HCT116 (cell line): Measurements from ENCODE around the gene ACYP2.

ENCODE experiments used
- EZH2phosphoT487 ChIP-seq: fragments of 200-600 bp; IDR thresholded peaks from 2 replicates; pipeline ENCODE4 v1.6.1; 2018; ENCODE audit warnings: antibody characterized with exemption, borderline replicate concordance
- POLR2A ChIP-seq: IDR thresholded peaks from 2 replicates; pipeline ENCODE4 v1.7.0; 2011; ENCODE audit warnings: borderline replicate concordance; ENCODE audit not compliant: insufficient read depth, insufficient read length; ENCODE audit errors: extremely low read depth
- RAD21 ChIP-seq: IDR thresholded peaks from 2 replicates; pipeline ENCODE4 v1.6.1; 2012; ENCODE audit warnings: low read depth, mild to moderate bottlenecking
- SIN3A ChIP-seq: IDR thresholded peaks from 2 replicates; pipeline ENCODE4 v1.6.1; 2012; ENCODE audit warnings: low read depth
- SP1 ChIP-seq: IDR thresholded peaks from 2 replicates; pipeline ENCODE4 v1.6.1; 2012; ENCODE audit warnings: low read depth
- SRF ChIP-seq: IDR thresholded peaks from 2 replicates; pipeline ENCODE4 v1.6.1; 2012; ENCODE audit warnings: low read depth
- TF ChIP-seq, protein P1 (sequence below): IDR thresholded peaks from 2 replicates; pipeline ENCODE4 v1.6.1; 2012
- TF ChIP-seq, protein P2 (sequence below), 3 experiments: fragments of 200-600 bp in 1 of 3; sonication (generic) in 1 of 3; IDR thresholded peaks in 2 of 3; conservative IDR thresholded peaks in 1 of 3; 2 replicates each; pipeline ENCODE4 v1.5.1; 2012 to 2017; ENCODE audit warnings: low read depth in 2 of 3, low read length in 2 of 3, antibody characterized with exemption in 1 of 3, borderline replicate concordance in 1 of 3, control low read depth in 1 of 3, mild to moderate bottlenecking in 1 of 3, mixed read lengths in 1 of 3, mixed run types in 1 of 3, moderate library complexity in 1 of 3; ENCODE audit not compliant: insufficient read depth in 1 of 3

DNA sequence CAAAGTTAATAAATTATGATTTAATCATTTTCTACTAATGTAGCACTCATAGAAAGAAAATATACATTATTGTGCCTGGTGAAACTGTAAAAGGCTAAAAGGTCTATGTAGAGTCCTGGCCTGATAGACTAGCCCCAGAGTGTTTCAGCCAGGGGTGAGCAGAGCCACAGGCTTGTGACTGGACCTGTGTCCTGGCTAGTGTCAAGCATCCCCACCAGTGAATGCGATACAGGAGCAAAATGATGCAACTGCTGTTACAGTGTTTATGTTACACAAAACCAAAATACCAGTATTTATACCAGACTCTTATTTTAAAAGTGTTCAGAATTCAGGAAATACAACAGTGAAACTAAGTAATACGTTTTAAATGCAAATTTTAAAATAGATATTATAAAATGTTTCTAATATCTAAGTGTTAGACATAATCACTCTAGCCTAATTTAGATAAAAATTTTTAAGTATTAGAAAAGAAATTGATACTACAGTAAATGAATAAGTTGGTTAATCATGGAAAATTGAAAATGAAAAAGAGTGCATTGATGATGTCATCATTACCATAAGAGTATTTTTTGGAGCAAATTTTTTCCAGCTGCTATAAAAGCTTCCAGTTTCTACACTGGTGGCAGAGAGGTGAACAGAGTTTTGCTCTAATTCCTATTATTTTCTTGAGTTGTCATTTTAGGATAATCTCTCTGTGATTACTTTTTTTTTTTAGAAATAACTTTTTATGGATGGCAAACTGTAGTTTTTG lies 146.8 kb downstream of the ACYP2 start:
- TF ChIP-seq, protein P1, sequence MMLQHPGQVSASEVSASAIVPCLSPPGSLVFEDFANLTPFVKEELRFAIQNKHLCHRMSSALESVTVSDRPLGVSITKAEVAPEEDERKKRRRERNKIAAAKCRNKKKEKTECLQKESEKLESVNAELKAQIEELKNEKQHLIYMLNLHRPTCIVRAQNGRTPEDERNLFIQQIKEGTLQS: no peak
- TF ChIP-seq POLR2A (no peak), RAD21 (no peak), EZH2phosphoT487 (no peak), SIN3A (no peak), SP1 (no peak), SRF (no peak)
- TF ChIP-seq, protein P2, sequence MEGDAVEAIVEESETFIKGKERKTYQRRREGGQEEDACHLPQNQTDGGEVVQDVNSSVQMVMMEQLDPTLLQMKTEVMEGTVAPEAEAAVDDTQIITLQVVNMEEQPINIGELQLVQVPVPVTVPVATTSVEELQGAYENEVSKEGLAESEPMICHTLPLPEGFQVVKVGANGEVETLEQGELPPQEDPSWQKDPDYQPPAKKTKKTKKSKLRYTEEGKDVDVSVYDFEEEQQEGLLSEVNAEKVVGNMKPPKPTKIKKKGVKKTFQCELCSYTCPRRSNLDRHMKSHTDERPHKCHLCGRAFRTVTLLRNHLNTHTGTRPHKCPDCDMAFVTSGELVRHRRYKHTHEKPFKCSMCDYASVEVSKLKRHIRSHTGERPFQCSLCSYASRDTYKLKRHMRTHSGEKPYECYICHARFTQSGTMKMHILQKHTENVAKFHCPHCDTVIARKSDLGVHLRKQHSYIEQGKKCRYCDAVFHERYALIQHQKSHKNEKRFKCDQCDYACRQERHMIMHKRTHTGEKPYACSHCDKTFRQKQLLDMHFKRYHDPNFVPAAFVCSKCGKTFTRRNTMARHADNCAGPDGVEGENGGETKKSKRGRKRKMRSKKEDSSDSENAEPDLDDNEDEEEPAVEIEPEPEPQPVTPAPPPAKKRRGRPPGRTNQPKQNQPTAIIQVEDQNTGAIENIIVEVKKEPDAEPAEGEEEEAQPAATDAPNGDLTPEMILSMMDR (IDR thresholded peaks at IDR 0.05 in 2 of 3, conservative IDR thresholded peaks at IDR 0.05 in 1 of 3; ENCODE audit: borderline replicate concordance in 1 of 3, insufficient read depth in 1 of 3, low read depth in 2 of 3, low read length in 2 of 3): no peak
